Keratinocyte (primary cell): ENCODE data around the gene ALKAL2. TPM values are rescaled to one million over a fixed set of nuclear protein-coding genes. Genes with fewer than 3 reads are reported as not detected.

ENCODE experiments used
- DNase-seq: peaks from one replicate; pipeline ENCODE4 v3.0.0-alpha.2; 2011; ENCODE audit warnings: low read depth, missing footprints, low spot score
- FAIRE-seq: peaks from 2 replicates; lab custom pipeline; 2011; peaks lifted over from hg19 to GRCh38; lab: Jason Lieb, UNC
- H2AFZ ChIP-seq: 2 replicates; pipeline ENCODE4 v1.6.0; 2012; ENCODE audit warnings: low read length, control low read depth, inconsistent platforms; ENCODE audit not compliant: control insufficient read depth
- H3K27ac ChIP-seq: 2 replicates; pipeline ENCODE4 v1.5.1; 2011; ENCODE audit warnings: low read length; ENCODE audit not compliant: control insufficient read depth, insufficient read depth
- H3K27me3 ChIP-seq: 3 replicates; pipeline ENCODE4 v1.6.0; 2011; ENCODE audit warnings: low read length; ENCODE audit not compliant: control insufficient read depth, insufficient read depth; ENCODE audit errors: extremely low read depth
- H3K36me3 ChIP-seq, 2 experiments: 2 replicates in 1 of 2; 3 replicates in 1 of 2; pipeline ENCODE4 v1.5.1; 2011; ENCODE audit warnings: low read length in 2 of 2, mild to moderate bottlenecking in 1 of 2; ENCODE audit not compliant: control insufficient read depth in 2 of 2, insufficient read depth in 2 of 2; ENCODE audit errors: extremely low read depth in 1 of 2
- H3K4me1 ChIP-seq: 3 replicates; pipeline ENCODE4 v1.5.1; 2011; ENCODE audit warnings: low read length; ENCODE audit not compliant: control insufficient read depth, insufficient read depth; ENCODE audit errors: extremely low read depth
- H3K4me2 ChIP-seq: 3 replicates; pipeline ENCODE4 v1.6.0; 2011; ENCODE audit warnings: low read depth, low read length; ENCODE audit not compliant: control insufficient read depth, insufficient read depth; ENCODE audit errors: extremely low read depth
- H3K4me3 ChIP-seq, 3 experiments: fragments of 200-600 bp in 1 of 3; sonication (generic) in 1 of 3; 2 replicates in 2 of 3; 3 replicates in 1 of 3; pipeline ENCODE4 v1.5.1; 2011 to 2016; ENCODE audit warnings: low read length in 3 of 3, mild to moderate bottlenecking in 3 of 3, control low read depth in 2 of 3, inconsistent platforms in 1 of 3, low read depth in 1 of 3, mixed read lengths in 1 of 3, mixed run types in 1 of 3, moderate library complexity in 1 of 3; ENCODE audit not compliant: control insufficient read depth in 2 of 3, insufficient read depth in 2 of 3; ENCODE audit errors: extremely low read depth in 1 of 3
- H3K79me2 ChIP-seq: 2 replicates; pipeline ENCODE4 v1.6.0; 2012; ENCODE audit warnings: low read length; ENCODE audit not compliant: control insufficient read depth, insufficient read depth
- H3K9ac ChIP-seq: 3 replicates; pipeline ENCODE4 v1.6.0; 2011; ENCODE audit warnings: low read length; ENCODE audit not compliant: control insufficient read depth, insufficient read depth; ENCODE audit errors: extremely low read depth
- H3K9me1 ChIP-seq: 3 replicates; pipeline ENCODE4 v1.6.0; 2011; ENCODE audit warnings: low read length; ENCODE audit not compliant: control insufficient read depth, insufficient read depth; ENCODE audit errors: extremely low read depth
- H3K9me3 ChIP-seq: 2 replicates; pipeline ENCODE4 v1.5.1; 2012; ENCODE audit warnings: low read depth, low read length; ENCODE audit not compliant: control insufficient read depth
- H4K20me1 ChIP-seq: 3 replicates; pipeline ENCODE4 v1.6.0; 2011; ENCODE audit warnings: low read length; ENCODE audit not compliant: control insufficient read depth, insufficient read depth; ENCODE audit errors: extremely low read depth
- EZH2 ChIP-seq: IDR thresholded peaks from one replicate; pipeline ENCODE4 v1.6.1; 2012; ENCODE audit warnings: inconsistent platforms, mild to moderate bottlenecking, low read length, moderate library complexity
- dilution Hi-C: fragments of 300-500 bp; cut with MboI; formaldehyde crosslinking; loops from one replicate; pipeline ENCODE4 v1.7.0; 2020; ENCODE audit warnings: low sequenced_read_pairs; ENCODE audit not compliant: extremely low pct_ligation_motif_present
- polyA plus RNA-seq, 5 experiments: library from polyadenylated mRNA; depleted of rRNA in 3 of 5; stranded (reverse) in 3 of 5; stranded (forward) in 1 of 5; unstranded in 1 of 5; fragments of >200 nt; gene quantifications; 1 replicate in 1 of 5; 2 replicates in 3 of 5; 3 replicates in 1 of 5; pipeline versions ENCODE4 v1.2.1 to v1.2.3, GENCODE V29; 2011 to 2012; ENCODE audit warnings: missing spikeins in 2 of 5, low read depth in 1 of 5, low replicate concordance in 1 of 5
- TF ChIP-seq, protein P1 (sequence below), 3 experiments: IDR thresholded peaks in 1 of 3; conservative IDR thresholded peaks in 1 of 3; optimal IDR thresholded peaks in 1 of 3; 2 replicates in 2 of 3; 3 replicates in 1 of 3; pipeline versions ENCODE3 to v1.5.1; 2011; ENCODE audit warnings: low read length in 3 of 3, mild to moderate bottlenecking in 3 of 3, moderate library complexity in 2 of 3, control low read depth in 1 of 3, inconsistent platforms in 1 of 3; ENCODE audit not compliant: insufficient read depth in 2 of 3; ENCODE audit errors: extremely low read depth in 1 of 3

Gene ALKAL2
- polyA plus RNA-seq, 1 donor (not counting 4 experiments of a cell fraction or from before 2014, with no cell fraction given), result not detected

DNA sequence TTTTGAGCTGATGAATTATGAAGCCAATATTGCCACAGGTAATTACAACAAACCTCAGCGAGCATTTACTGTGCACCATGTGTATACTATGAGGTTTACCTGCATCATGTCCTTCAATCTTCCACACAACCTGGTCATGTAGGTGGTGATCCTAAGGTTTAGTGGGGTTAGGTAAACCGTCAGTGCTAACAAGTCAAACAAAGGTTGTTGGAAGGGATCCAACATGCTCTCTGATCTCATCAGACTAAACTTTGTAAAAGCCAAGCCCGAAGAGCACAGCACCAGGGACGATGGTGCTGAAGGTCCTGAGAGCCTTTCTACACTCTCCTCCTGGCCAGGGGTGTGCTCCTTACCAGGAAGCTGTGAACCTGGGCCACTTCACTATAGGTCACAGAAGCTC, 53.5 kb downstream of the ALKAL2 start:
- TF ChIP-seq, protein P1, sequence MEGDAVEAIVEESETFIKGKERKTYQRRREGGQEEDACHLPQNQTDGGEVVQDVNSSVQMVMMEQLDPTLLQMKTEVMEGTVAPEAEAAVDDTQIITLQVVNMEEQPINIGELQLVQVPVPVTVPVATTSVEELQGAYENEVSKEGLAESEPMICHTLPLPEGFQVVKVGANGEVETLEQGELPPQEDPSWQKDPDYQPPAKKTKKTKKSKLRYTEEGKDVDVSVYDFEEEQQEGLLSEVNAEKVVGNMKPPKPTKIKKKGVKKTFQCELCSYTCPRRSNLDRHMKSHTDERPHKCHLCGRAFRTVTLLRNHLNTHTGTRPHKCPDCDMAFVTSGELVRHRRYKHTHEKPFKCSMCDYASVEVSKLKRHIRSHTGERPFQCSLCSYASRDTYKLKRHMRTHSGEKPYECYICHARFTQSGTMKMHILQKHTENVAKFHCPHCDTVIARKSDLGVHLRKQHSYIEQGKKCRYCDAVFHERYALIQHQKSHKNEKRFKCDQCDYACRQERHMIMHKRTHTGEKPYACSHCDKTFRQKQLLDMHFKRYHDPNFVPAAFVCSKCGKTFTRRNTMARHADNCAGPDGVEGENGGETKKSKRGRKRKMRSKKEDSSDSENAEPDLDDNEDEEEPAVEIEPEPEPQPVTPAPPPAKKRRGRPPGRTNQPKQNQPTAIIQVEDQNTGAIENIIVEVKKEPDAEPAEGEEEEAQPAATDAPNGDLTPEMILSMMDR (optimal IDR thresholded peaks at IDR 0.05 in 1 of 3, IDR thresholded peaks at IDR 0.05 in 1 of 3, conservative IDR thresholded peaks at IDR 0.05 in 1 of 3; ENCODE audit: extremely low read depth in 1 of 3, insufficient read depth in 2 of 3, low read length in 3 of 3), result no peak
- no peak for TF ChIP-seq EZH2
- Histone ChIP-seq H4K20me1 (no peaks in the 10 kb centered on the region), H3K27me3 (no peaks in the 10 kb centered on the region), H3K9me1 (no peaks in the 10 kb centered on the region), H2AFZ (no peak overlapping the region), H3K79me2 (no peaks in the 10 kb centered on the region), H3K27ac (no peak overlapping the region), H3K36me3 (peaks cover 1 to 8% of the 10 kb centered on the region in 2 experiments), H3K4me3 (no peak overlapping the region), H3K9me3 (no peaks in the 10 kb centered on the region), H3K9ac (no peak overlapping the region), H3K4me2 (no peak overlapping the region), H3K4me1 (no peaks in the 10 kb centered on the region)
- DNase-seq (no peak), FAIRE-seq (no peak)
- dilution Hi-C loops, result no loop called here

DNA sequence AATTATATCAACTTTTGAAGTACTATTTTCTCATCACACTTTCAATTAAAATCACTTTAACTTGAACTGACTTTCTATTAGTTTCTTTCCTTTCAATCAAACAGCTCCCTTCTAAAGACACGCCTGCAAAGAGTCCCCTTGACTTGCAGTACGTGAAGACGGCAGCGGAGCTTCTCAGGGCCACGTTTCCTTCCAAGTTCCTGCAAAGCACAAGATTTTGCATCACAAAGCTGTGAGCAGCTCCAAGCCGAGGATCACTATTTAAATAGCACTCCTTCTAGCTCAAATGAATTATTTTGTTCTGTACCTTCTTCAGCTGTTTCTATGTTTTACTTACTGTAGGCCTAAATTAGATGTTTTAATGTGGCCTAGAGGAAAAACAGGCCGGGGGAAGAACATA, 54.9 kb downstream of the ALKAL2 start:
- dilution Hi-C loops, result no loop called here
- FAIRE-seq, result no peak

More for the DNA sequence above, 54.9 kb downstream of the ALKAL2 start:
- no peak overlapping the region for H3K27ac ChIP-seq
- no peak overlapping the region for H3K4me3 ChIP-seq
- no peaks in the 10 kb centered on the region for H3K9me3 ChIP-seq
- no peaks in the 10 kb centered on the region for H4K20me1 ChIP-seq
- TF ChIP-seq, protein P1 (optimal IDR thresholded peaks at IDR 0.05 in 1 of 3, IDR thresholded peaks at IDR 0.05 in 1 of 3, conservative IDR thresholded peaks at IDR 0.05 in 1 of 3; ENCODE audit: extremely low read depth in 1 of 3, insufficient read depth in 2 of 3, low read length in 3 of 3), result no peak
- TF ChIP-seq EZH2, result no peak
- no peaks in the 10 kb centered on the region for H3K9me1 ChIP-seq
- peaks cover 2 to 8% of the 10 kb centered on the region in 2 experiments for H3K36me3 ChIP-seq
- no peak overlapping the region for H3K4me2 ChIP-seq
- H3K79me2 ChIP-seq, result no peaks in the 10 kb centered on the region
- no peak for DNase-seq
- no peak overlapping the region for H2AFZ ChIP-seq
- H3K27me3 ChIP-seq, result no peaks in the 10 kb centered on the region
- no peak overlapping the region for H3K9ac ChIP-seq
- H3K4me1 ChIP-seq, result no peaks in the 10 kb centered on the region
